Nephron (organoid): ENCODE results near the gene GLDN.

Experiments
- H3K27ac Mint-ChIP-seq, 3 experiments: 2 replicates each; pipeline ENCODE4 v1.8.0; 2020; ENCODE audit warnings: mixed read lengths in 3 of 3, mild to moderate bottlenecking in 2 of 3, moderate library complexity in 1 of 3
- H3K27me3 Mint-ChIP-seq: 2 replicates; pipeline ENCODE4 v1.8.0; 2021; ENCODE audit warnings: low read depth, mild to moderate bottlenecking, moderate library complexity, mixed read lengths
- H3K36me3 Mint-ChIP-seq: 2 replicates; pipeline ENCODE4 v1.8.0; 2020; ENCODE audit warnings: low read depth, mixed read lengths
- H3K4me1 Mint-ChIP-seq: 2 replicates; pipeline ENCODE4 v1.8.0; 2020; ENCODE audit warnings: mixed read lengths
- H3K4me3 Mint-ChIP-seq, 3 experiments: 2 replicates each; pipeline ENCODE4 v1.8.0; 2020; ENCODE audit warnings: mild to moderate bottlenecking in 3 of 3, mixed read lengths in 3 of 3, moderate library complexity in 2 of 3
- H3K9me3 Mint-ChIP-seq: 2 replicates; pipeline ENCODE4 v1.8.0; 2020; ENCODE audit warnings: mixed read lengths
- CTCF ChIP-seq, 3 experiments: fragments of 200-600 bp; sonication (generic); IDR thresholded peaks; one replicate each; pipeline ENCODE4 v1.5.0; 2021; ENCODE audit warnings: antibody characterized with exemption in 3 of 3; ENCODE audit not compliant: unreplicated experiment in 3 of 3

The GLDN gene

GRCh38 chr15:51379390-51379789 lies 37.9 kb downstream of the GLDN start:
- H3K9me3 Mint-ChIP-seq: no peaks in the 10 kb centered on the region
- peaks cover 4% of the 10 kb centered on the region for H3K27me3 Mint-ChIP-seq
- peaks cover 10% of the 10 kb centered on the region for H3K4me1 Mint-ChIP-seq
- H3K36me3 Mint-ChIP-seq: no peaks in the 10 kb centered on the region
- no peak overlapping the region for H3K27ac Mint-ChIP-seq
- no peak for TF ChIP-seq CTCF (IDR thresholded peaks at IDR 0.05; ENCODE audit: unreplicated experiment in 3 of 3)
- H3K4me3 Mint-ChIP-seq: no peak overlapping the region

GRCh38 chr15:51380999-51381806 lies 39.7 kb downstream of the GLDN start:
- peaks cover 7% of the 10 kb centered on the region for H3K27me3 Mint-ChIP-seq
- H3K4me1 Mint-ChIP-seq: peaks cover 10% of the 10 kb centered on the region
- no peaks in the 10 kb centered on the region for H3K36me3 Mint-ChIP-seq
- peak; percentile 78 to 91 (median 89) for TF ChIP-seq CTCF (IDR thresholded peaks at IDR 0.05; ENCODE audit: unreplicated experiment in 3 of 3)
- no peak overlapping the region for H3K4me3 Mint-ChIP-seq
- H3K27ac Mint-ChIP-seq: no peak overlapping the region
- H3K9me3 Mint-ChIP-seq: no peaks in the 10 kb centered on the region

- Mint-ChIP-seq H3K4me1 (peaks cover 10% of the 10 kb centered on the region), H3K27ac (peak overlapping the region in 1 of 3 experiments; percentile 25), H3K4me3 (no peak overlapping the region), H3K36me3 (no peaks in the 10 kb centered on the region), H3K27me3 (peaks cover 7% of the 10 kb centered on the region), H3K9me3 (no peaks in the 10 kb centered on the region)
- peak; percentile 53 to 58 (median 54) for TF ChIP-seq CTCF (IDR thresholded peaks at IDR 0.05; ENCODE audit: unreplicated experiment in 3 of 3)
These were observed 41.3 kb downstream of the GLDN start for GRCh38 chr15:51382787-51383186.

GRCh38 chr15:51386029-51386428 lies 44.6 kb downstream of the GLDN start:
- peaks cover 27% of the 10 kb centered on the region for H3K4me1 Mint-ChIP-seq
- H3K27ac Mint-ChIP-seq: peak overlapping the region in 1 of 3 experiments; percentile 3
- TF ChIP-seq CTCF (IDR thresholded peaks at IDR 0.05; ENCODE audit: unreplicated experiment in 3 of 3): no peak
- H3K36me3 Mint-ChIP-seq: no peaks in the 10 kb centered on the region
- no peaks in the 10 kb centered on the region for H3K9me3 Mint-ChIP-seq
- peaks cover 7% of the 10 kb centered on the region for H3K27me3 Mint-ChIP-seq
- no peak overlapping the region for H3K4me3 Mint-ChIP-seq

GRCh38 chr15:51386486-51386885 lies 45.0 kb downstream of the GLDN start:
- Mint-ChIP-seq H3K36me3 (no peaks in the 10 kb centered on the region), H3K27me3 (peaks cover 11% of the 10 kb centered on the region), H3K4me3 (no peak overlapping the region), H3K27ac (no peak overlapping the region), H3K4me1 (peaks cover 26% of the 10 kb centered on the region), H3K9me3 (no peaks in the 10 kb centered on the region)
- no peak for TF ChIP-seq CTCF (IDR thresholded peaks at IDR 0.05; ENCODE audit: unreplicated experiment in 3 of 3)
